Lung microvascular endothelial cell (primary cell): ENCODE measurements around the gene PPM1D. TPM values are rescaled to one million over a fixed set of nuclear protein-coding genes. Genes with fewer than 3 reads are reported as not detected.
"Not testable (repeated sequence)": the region's sequence is repeated elsewhere in the genome, so short reads cannot be mapped to it uniquely, and the experiment has no call there.

Source experiments
- DNase-seq, 2 donors: peaks; one replicate each; pipeline versions ENCODE4 v3.0.0 to v3.0.0-alpha.2; 2010; ENCODE audit warnings: low read depth in 2 of 2
- total RNA-seq: library from RNA; depleted of rRNA; stranded (reverse); fragments of >200 nt; gene quantifications from 2 replicates; pipeline ENCODE4 v1.2.1, GENCODE V29; 2014

Gene PPM1D
- total RNA-seq, 1 donor from 2014 or later, result 24.2 TPM

GRCh38 chr17:60593441-60594036, 6.5 kb upstream of the PPM1D start:
- DNase-seq, result peak in 1 of 2 donors; percentile 23

DNA sequence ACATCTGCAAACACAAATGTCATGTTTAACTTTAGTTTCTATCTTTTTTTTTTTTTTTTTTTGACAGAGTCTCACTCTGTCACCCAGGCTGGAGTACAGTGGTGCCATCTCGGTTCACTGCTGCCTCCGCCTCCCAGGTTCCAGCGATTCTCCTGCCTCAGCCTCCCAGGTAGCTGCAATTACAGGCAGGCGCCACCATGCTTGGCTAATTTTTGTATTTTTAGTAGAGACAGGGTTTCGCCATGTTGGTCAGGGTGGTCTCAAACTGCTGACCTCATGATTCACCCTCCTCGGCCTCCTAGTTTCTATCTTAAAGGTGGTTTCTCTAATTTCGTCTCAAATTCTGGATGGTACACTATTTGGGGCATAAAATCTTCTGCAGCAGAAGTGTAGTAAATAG, 5.8 kb upstream of the PPM1D start:
- not testable (repeated sequence) for DNase-seq

GRCh38 chr17:60594734-60595133, 5.3 kb upstream of the PPM1D start:
- DNase-seq, result no peak

DNA sequence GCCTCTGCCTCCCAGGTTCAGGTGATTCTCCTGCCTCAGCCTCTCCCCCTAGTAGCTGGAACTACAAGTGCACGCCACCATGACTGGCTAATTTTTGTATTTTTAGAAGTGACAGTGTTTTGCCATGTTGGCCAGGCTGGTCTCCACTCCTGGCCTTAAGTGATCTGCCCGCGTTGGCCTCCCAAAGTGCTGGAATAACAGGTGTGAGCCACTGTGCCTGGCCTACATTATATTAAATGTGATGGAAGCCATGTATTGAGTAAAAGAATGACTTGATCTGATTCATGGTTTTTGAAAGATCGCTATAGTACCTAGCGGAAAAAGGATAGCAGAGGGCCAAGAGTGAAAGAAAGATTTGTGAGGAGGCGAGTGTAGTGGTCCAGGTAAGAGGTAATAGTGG, 2.7 kb upstream of the PPM1D start:
- no peak for DNase-seq

DNA sequence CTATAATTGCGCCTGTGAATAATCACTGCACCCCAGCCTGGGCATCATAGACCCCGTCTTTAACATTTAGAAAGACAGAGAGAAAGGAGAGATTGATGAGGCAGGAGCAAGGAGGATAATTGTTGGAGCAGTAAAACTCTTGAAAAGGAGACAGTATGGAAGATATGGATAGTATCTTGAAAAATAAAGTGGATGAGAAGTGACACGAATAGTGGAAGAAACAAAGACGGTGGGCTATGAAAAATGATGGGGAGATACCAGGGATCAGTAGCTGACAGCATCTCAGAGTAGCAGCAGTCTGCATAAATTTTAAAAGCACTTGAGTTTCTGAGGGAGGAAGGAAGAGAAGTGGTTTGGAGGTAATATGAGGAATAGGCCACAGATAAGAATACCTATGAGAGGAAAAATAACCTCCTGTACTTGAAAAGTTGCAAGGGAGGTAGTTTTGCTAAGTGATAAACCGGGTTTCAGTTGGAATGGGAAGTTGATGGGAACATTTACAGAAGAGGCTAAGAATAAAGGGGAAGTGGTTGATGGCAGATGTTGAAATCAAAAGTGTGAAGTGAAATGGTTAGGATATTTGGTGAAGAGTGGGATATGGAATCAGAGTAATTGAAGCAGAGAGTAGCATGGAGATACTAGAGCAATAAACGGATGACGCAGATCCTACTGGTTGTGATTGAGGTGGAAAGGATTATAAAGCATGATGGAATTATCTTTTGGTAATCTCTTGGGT, 1.8 kb upstream of the PPM1D start:
- DNase-seq, result no peak

DNA sequence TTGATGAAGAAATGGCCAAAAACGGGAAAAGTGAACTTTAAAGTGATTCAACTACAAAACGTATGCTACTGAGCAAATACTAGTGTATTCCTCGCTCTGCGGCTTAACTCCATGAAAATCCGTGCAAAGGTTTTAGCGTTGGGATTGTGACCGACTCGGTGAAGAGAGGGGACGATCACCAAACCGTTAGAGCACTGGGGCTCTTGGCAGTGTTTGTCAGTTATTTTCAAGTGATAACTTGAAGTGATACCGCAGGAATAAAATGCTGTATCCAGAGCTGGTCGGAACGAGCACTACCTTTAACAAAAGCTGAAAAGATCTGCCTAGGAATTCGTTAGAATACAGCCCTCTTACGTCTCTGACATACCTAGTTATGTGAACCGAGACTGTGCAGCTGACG, 773 bp upstream of the PPM1D start:
- DNase-seq, result no peak

- DNase-seq, result peak; percentile 85 to 90
These were observed 775 bp downstream of the PPM1D start for GRCh38 chr17:60600490-60601446.

GRCh38 chr17:60601447-60602384, 1.7 kb downstream of the PPM1D start:
- peak; percentile 83 to 93 for DNase-seq

DNA sequence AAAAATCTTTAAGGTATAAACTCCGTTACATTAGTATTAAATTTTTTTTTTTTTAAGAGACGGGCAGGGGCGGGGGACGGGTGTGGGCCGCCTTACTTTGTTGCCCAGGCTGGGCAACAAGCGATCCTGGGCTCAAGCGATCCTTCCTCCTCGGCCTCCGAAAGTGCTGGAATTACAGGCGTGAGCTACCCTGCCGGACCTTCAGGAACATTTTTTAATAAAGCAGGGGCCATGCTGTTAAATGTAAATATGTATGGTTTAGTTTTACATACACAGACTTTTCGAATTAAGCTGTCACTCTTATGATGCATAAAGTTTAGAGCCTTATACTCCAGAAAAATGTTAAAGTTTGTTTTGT, 2.4 kb downstream of the PPM1D start:
- peak; percentile 36 to 43 for DNase-seq

- DNase-seq, result peak in 1 of 2 donors; percentile 36
These were observed 2.9 kb downstream of the PPM1D start for GRCh38 chr17:60602871-60603270.

- DNase-seq, result not testable (repeated sequence)
These were observed 3.5 kb downstream of the PPM1D start for GRCh38 chr17:60603477-60603876.

- DNase-seq, result peak; percentile 7 to 64
These were observed 4.8 kb downstream of the PPM1D start for GRCh38 chr17:60604686-60605334.

- peak in 1 of 2 donors; percentile 46 for DNase-seq
These were observed 6.0 kb downstream of the PPM1D start for GRCh38 chr17:60606036-60606435.

GRCh38 chr17:60610473-60610872, 10.5 kb downstream of the PPM1D start:
- peak; percentile 50 to 72 for DNase-seq

DNA sequence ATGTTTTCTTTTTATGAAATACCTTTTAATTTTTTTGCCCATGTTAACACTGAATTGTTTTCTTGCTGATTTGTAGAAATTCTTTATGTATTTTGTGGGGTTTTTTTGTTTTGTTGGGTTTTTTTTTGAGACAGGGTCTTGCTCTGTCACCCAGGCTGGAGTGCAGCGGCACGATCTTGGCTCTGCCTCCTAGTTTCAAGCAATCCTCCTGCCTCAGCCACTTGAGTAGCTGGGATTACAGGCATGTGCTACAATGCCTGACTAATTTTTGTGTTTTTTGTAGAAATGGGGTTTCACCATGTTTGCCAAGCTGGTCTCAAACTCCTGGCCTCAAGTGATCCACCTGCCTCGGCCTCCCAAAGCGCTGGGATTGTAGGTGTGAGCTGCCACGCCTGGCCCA, 11.3 kb downstream of the PPM1D start:
- not testable (repeated sequence) for DNase-seq

DNA sequence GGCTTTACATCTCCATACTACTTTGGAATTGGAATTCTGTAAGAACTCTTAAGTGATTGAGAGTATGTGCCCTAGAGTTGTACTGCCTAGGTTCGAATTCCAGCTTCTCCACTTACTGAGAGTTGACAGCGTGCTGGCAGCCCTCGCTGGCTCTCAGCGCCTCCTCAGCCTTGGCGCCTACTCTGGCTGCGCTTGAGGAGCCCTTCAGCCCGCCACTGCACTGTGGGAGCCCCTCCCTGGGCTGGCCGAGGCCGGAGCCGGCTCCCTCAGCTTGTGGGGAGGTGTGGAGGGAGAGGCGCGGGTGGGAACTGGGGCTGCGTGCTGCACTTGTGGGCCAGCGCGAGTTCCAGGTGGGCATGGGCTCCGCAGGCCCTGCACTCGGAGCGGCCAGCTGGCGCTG, 13.3 kb downstream of the PPM1D start:
- no peak for DNase-seq

DNA sequence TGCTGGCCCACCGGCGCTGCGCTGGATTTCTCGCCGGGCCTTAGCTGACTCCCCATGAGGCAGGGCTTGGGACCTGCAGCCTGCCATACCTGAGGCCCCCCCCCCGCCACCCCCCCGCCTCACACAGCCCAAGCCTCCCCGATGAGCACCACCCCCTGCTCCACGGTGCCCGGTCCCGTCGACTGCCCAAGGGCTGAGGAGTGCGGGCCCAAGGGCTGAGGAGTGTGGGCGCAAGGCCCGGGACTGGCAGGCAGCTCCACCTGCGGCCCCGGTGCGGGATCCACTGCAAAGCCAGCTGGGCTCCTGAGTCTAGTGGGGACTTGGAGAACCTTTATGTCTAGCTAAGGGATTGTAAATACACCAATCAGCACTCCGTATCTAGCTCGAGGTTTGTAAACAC, 13.8 kb downstream of the PPM1D start:
- DNase-seq, result not testable (repeated sequence)

DNA sequence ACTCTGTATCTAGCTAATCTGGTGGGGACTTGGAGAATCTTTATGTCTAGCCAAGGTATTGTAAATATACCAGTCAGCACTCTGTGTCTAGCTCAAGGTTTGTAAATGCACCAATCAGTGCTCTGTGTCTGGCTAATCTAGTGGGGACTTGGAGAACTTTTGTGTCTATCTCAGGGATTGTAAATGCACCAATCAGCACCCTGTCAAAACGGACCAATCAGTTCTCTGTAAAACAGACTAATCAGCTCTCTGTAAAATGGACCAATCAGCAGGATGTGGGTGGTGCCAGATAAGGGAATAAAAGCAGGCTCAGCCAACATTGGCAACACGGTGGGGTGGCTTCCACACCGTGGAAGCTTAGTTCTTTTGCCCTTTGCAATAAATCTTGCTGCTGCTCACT, 14.3 kb downstream of the PPM1D start:
- DNase-seq, result not testable (repeated sequence)

GRCh38 chr17:60615108-60615507, 15.1 kb downstream of the PPM1D start:
- DNase-seq, result no peak

DNA sequence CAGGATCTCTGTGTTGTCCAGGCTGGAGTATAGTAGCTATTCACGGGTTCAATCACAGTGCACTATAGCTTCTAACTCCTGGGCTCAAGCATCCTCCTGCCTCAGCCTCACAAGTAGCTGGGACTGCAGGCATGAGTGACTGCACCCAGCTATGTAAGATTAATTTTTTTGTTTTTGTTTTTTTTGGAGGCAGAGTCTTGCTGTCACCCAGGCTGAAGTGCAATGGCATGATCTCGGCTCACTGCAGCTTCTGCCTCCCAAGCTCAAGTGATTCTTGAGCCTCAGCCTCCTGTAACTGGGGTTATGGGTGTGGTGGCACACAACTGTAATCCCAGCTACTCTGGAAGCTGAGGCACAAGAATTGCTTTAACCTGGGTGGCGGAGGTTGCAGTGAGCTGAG, 15.8 kb downstream of the PPM1D start:
- DNase-seq, result no peak

DNA sequence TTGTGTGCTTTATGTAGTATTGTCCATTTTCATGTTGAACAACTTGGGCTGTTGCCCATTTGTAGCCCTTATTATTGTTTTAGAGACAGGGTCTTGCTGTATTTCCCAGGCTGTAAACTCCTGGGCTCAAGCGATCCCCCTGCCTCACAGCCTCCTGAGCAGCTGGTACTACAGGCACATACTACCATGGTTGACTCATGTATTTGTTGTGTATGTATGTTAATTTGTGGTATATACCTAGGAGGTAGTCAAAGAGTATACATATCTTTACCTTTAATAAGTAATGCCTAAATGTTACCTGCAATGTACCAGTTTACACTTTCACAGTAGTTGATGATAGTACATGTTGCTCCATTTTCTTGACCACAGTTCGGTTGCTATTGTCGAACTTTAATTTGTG, 18.1 kb downstream of the PPM1D start:
- DNase-seq, result no peak
